Nephron (organoid): ENCODE data around the gene GRK3.

Experiments
- H3K27ac Mint-ChIP-seq, 3 experiments: 2 replicates each; pipeline ENCODE4 v1.8.0; 2020; ENCODE audit warnings: mixed read lengths in 3 of 3, mild to moderate bottlenecking in 2 of 3, moderate library complexity in 1 of 3
- H3K27me3 Mint-ChIP-seq: 2 replicates; pipeline ENCODE4 v1.8.0; 2021; ENCODE audit warnings: low read depth, mild to moderate bottlenecking, moderate library complexity, mixed read lengths
- H3K36me3 Mint-ChIP-seq: 2 replicates; pipeline ENCODE4 v1.8.0; 2020; ENCODE audit warnings: low read depth, mixed read lengths
- H3K4me1 Mint-ChIP-seq: 2 replicates; pipeline ENCODE4 v1.8.0; 2020; ENCODE audit warnings: mixed read lengths
- H3K4me3 Mint-ChIP-seq, 3 experiments: 2 replicates each; pipeline ENCODE4 v1.8.0; 2020; ENCODE audit warnings: mild to moderate bottlenecking in 3 of 3, mixed read lengths in 3 of 3, moderate library complexity in 2 of 3
- H3K9me3 Mint-ChIP-seq: 2 replicates; pipeline ENCODE4 v1.8.0; 2020; ENCODE audit warnings: mixed read lengths
- CTCF ChIP-seq, 3 experiments: fragments of 200-600 bp; sonication (generic); IDR thresholded peaks; one replicate each; pipeline ENCODE4 v1.5.0; 2021; ENCODE audit warnings: antibody characterized with exemption in 3 of 3; ENCODE audit not compliant: unreplicated experiment in 3 of 3

GRK3 gene

GRCh38 chr22:25677631-25678030 lies 113.2 kb downstream of the GRK3 start:
- Mint-ChIP-seq H3K9me3 (no peaks in the 10 kb centered on the region), H3K27me3 (no peaks in the 10 kb centered on the region), H3K36me3 (peaks cover 5% of the 10 kb centered on the region), H3K4me3 (no peak overlapping the region), H3K4me1 (peaks cover 15% of the 10 kb centered on the region), H3K27ac (no peak overlapping the region)
- TF ChIP-seq CTCF (IDR thresholded peaks at IDR 0.05; ENCODE audit: unreplicated experiment in 3 of 3) = no peak

- H3K9me3 Mint-ChIP-seq = no peaks in the 10 kb centered on the region
- H3K27ac Mint-ChIP-seq = peak overlapping the region in 1 of 3 experiments; percentile 27
- H3K36me3 Mint-ChIP-seq = peaks cover 15% of the 10 kb centered on the region
- H3K4me1 Mint-ChIP-seq = peaks cover 19% of the 10 kb centered on the region
- no peak overlapping the region for H3K4me3 Mint-ChIP-seq
- TF ChIP-seq CTCF (IDR thresholded peaks at IDR 0.05; ENCODE audit: unreplicated experiment in 3 of 3) = no peak
- no peaks in the 10 kb centered on the region for H3K27me3 Mint-ChIP-seq
Observed at GRCh38 chr22:25680051-25680450, 115.6 kb downstream of the GRK3 start.

GRCh38 chr22:25680956-25681355 lies 116.5 kb downstream of the GRK3 start:
- Mint-ChIP-seq H3K4me1 (peaks cover 25% of the 10 kb centered on the region), H3K4me3 (peak overlapping the region in 1 of 3 experiments; percentile 49), H3K27me3 (no peaks in the 10 kb centered on the region), H3K27ac (peak overlapping the region in 2 of 3 experiments; percentile 51 to 75), H3K9me3 (no peaks in the 10 kb centered on the region), H3K36me3 (peaks cover 11% of the 10 kb centered on the region)
- no peak for TF ChIP-seq CTCF (IDR thresholded peaks at IDR 0.05; ENCODE audit: unreplicated experiment in 3 of 3)

- no peak for TF ChIP-seq CTCF (IDR thresholded peaks at IDR 0.05; ENCODE audit: unreplicated experiment in 3 of 3)
- Mint-ChIP-seq H3K36me3 (peaks cover 11% of the 10 kb centered on the region), H3K27ac (no peak overlapping the region), H3K9me3 (no peaks in the 10 kb centered on the region), H3K27me3 (no peaks in the 10 kb centered on the region), H3K4me3 (no peak overlapping the region), H3K4me1 (peaks cover 31% of the 10 kb centered on the region)
Observed at GRCh38 chr22:25682109-25682508, 117.6 kb downstream of the GRK3 start.

- TF ChIP-seq CTCF (IDR thresholded peaks at IDR 0.05; ENCODE audit: unreplicated experiment in 3 of 3) = no peak
- Mint-ChIP-seq H3K4me1 (peaks cover 43% of the 10 kb centered on the region), H3K36me3 (peaks cover 19% of the 10 kb centered on the region), H3K9me3 (no peaks in the 10 kb centered on the region), H3K4me3 (no peak overlapping the region), H3K27ac (no peak overlapping the region), H3K27me3 (no peaks in the 10 kb centered on the region)
Observed at GRCh38 chr22:25688627-25689026, 124.2 kb downstream of the GRK3 start.

GRCh38 chr22:25689631-25690030 lies 125.2 kb downstream of the GRK3 start:
- peaks cover 14% of the 10 kb centered on the region for H3K36me3 Mint-ChIP-seq
- no peaks in the 10 kb centered on the region for H3K27me3 Mint-ChIP-seq
- no peak overlapping the region for H3K4me3 Mint-ChIP-seq
- TF ChIP-seq CTCF (IDR thresholded peaks at IDR 0.05; ENCODE audit: unreplicated experiment in 3 of 3) = no peak
- H3K9me3 Mint-ChIP-seq = no peaks in the 10 kb centered on the region
- peaks cover 48% of the 10 kb centered on the region for H3K4me1 Mint-ChIP-seq
- H3K27ac Mint-ChIP-seq = no peak overlapping the region
